Measurements from ENCODE around the gene GPR32. TPM values are rescaled to one million over a fixed set of nuclear protein-coding genes. Genes with fewer than 3 reads are reported as not detected.

Gene GPR32
- total RNA-seq, 1 donor from 2014 or later = not detected

- H3K4me1 Mint-ChIP-seq (ENCODE audit: unreplicated experiment) = no peaks in the 10 kb centered on the region
- no peak overlapping the region for H3K4me3 Mint-ChIP-seq (ENCODE audit: unreplicated experiment)
- H3K9me3 Mint-ChIP-seq (ENCODE audit: unreplicated experiment) = no peaks in the 10 kb centered on the region
- no peaks in the 10 kb centered on the region for H3K27me3 Mint-ChIP-seq (ENCODE audit: unreplicated experiment)
- DNase-seq (ENCODE audit: extremely low spot score, unreplicated experiment) = no peak
- no peak overlapping the region for H3K27ac Mint-ChIP-seq (ENCODE audit: unreplicated experiment)
- TF ChIP-seq CTCF (IDR thresholded peaks at IDR 0.05) = no peak
- no peaks in the 10 kb centered on the region for H3K36me3 Mint-ChIP-seq (ENCODE audit: unreplicated experiment)
Observed at GRCh38 chr19:50790922-50791467, 20.7 kb downstream of the GPR32 start.

DNA sequence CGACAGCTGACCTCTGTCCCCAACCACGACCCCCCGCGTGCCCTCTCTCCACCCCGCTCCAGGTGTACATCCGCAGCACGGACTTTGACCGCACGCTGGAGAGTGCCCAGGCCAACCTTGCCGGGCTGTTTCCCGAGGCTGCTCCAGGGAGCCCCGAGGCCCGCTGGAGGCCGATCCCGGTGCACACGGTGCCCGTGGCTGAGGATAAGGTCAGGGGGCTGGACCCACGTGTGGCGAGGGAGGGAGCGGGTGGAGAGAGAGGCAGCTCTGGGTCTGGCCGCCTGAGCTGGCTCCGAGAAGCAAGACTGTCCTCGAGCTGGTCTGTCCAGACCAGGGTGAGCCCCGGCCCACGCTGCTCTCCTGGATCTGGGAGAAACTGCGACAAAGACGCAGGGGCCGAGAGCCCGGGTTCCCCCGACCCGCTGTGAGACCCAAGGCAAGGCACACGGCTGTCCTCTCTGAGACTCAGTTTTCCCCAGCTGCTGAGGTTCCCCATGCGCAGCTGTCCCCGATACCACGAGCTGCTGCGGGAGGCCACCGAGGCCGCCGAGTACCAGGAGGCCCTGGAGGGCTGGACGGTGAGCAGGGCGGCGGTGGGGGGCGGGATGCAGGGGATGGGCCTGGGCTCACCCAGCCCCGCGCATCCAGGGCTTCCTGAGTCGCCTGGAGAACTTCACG, 21.5 kb downstream of the GPR32 start:
- Mint-ChIP-seq H3K4me1 (ENCODE audit: unreplicated experiment) (no peaks in the 10 kb centered on the region), H3K4me3 (ENCODE audit: unreplicated experiment) (no peak overlapping the region), H3K9me3 (ENCODE audit: unreplicated experiment) (no peaks in the 10 kb centered on the region), H3K36me3 (ENCODE audit: unreplicated experiment) (no peaks in the 10 kb centered on the region), H3K27ac (ENCODE audit: unreplicated experiment) (no peak overlapping the region), H3K27me3 (ENCODE audit: unreplicated experiment) (no peaks in the 10 kb centered on the region)
- TF ChIP-seq CTCF (IDR thresholded peaks at IDR 0.05) = no peak
- DNase-seq (ENCODE audit: extremely low spot score, unreplicated experiment) = no peak

- H3K27ac Mint-ChIP-seq (ENCODE audit: unreplicated experiment) = no peak overlapping the region
- H3K4me3 Mint-ChIP-seq (ENCODE audit: unreplicated experiment) = no peak overlapping the region
- no peak for DNase-seq (ENCODE audit: extremely low spot score, unreplicated experiment)
Observed at GRCh38 chr19:50792272-50793250, 22.3 kb downstream of the GPR32 start.

DNA sequence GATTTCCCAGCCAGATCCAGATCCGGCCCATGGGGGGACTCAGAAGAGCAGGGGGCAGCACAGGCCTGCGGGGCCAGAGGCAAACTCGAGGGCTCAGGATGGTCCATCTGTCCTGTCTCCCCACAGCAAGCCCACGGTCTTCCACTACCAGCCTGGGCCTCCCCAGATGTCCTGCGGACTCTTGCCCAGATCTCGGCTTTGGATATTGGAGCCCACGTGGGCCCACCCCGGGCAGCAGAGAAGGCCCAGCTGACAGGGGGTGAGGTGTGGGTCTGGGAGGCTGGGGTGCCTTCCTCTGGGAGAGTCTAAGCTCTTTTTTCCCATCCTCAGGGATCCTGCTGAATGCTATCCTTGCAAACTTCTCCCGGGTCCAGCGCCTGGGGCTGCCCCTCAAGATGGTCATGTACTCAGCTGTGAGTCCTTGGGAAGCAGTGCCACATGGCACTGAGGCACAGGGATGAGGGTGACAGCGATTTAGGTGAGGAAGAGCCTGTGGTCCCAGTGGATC, 23.3 kb downstream of the GPR32 start:
- no peak overlapping the region for H3K4me3 Mint-ChIP-seq (ENCODE audit: unreplicated experiment)
- H3K27me3 Mint-ChIP-seq (ENCODE audit: unreplicated experiment) = no peaks in the 10 kb centered on the region
- H3K4me1 Mint-ChIP-seq (ENCODE audit: unreplicated experiment) = no peaks in the 10 kb centered on the region
- H3K27ac Mint-ChIP-seq (ENCODE audit: unreplicated experiment) = no peak overlapping the region
- H3K9me3 Mint-ChIP-seq (ENCODE audit: unreplicated experiment) = no peaks in the 10 kb centered on the region
- peaks cover 6% of the 10 kb centered on the region for H3K36me3 Mint-ChIP-seq (ENCODE audit: unreplicated experiment)
- DNase-seq (ENCODE audit: extremely low spot score, unreplicated experiment) = no peak
- no peak for TF ChIP-seq CTCF (IDR thresholded peaks at IDR 0.05)

More at GRCh38 chr19:50792272-50793250, 22.3 kb downstream of the GPR32 start:
- H3K9me3 Mint-ChIP-seq (ENCODE audit: unreplicated experiment) = no peaks in the 10 kb centered on the region
- H3K27me3 Mint-ChIP-seq (ENCODE audit: unreplicated experiment) = no peaks in the 10 kb centered on the region
- H3K36me3 Mint-ChIP-seq (ENCODE audit: unreplicated experiment) = peaks cover 2% of the 10 kb centered on the region
- H3K4me1 Mint-ChIP-seq (ENCODE audit: unreplicated experiment) = no peaks in the 10 kb centered on the region
- TF ChIP-seq CTCF (IDR thresholded peaks at IDR 0.05) = no peak

Measured in osteocyte (in vitro differentiated cells).